B cell (primary cell): Measurements from ENCODE around the gene LAMC3. TPM values are rescaled to one million over a fixed set of nuclear protein-coding genes. Genes with fewer than 3 reads are reported as not detected.

Experiments used
- ATAC-seq: fragments of 200-7000 bp; cut with Tn5 transposase; one replicate; pipeline ENCODE4 v1.10.0; 2021; ENCODE audit warnings: low read depth, mild to moderate bottlenecking, moderate number of reproducible peaks, moderate library complexity
- CTCF ChIA-PET: fragments of 350-600 bp; sonication (Branson Sonifier 250); formaldehyde crosslinking; loops from one replicate; lab custom pipeline; 2021; ENCODE audit warnings: antibody characterized with exemption, inconsistent platforms; lab: Charles Lee
- POLR2A ChIA-PET: fragments of 350-600 bp; sonication (Branson Sonifier 250); formaldehyde crosslinking; loops from one replicate; lab custom pipeline; 2021; ENCODE audit warnings: antibody characterized with exemption; lab: Charles Lee
- DNase-seq: peaks from one replicate; pipeline ENCODE4 v3.0.0; 2013
- H2AFZ ChIP-seq: 2 replicates; pipeline ENCODE4 v1.6.1; 2012; ENCODE audit warnings: mild to moderate bottlenecking, low read depth, low read length; ENCODE audit not compliant: insufficient read depth, poor library complexity, severe bottlenecking
- H3K27ac ChIP-seq, 2 donors: 1 replicate in 1 of 2; 2 replicates in 1 of 2; pipeline ENCODE4 v1.5.1; 2012 to 2013; ENCODE audit warnings: low read length in 2 of 2, mild to moderate bottlenecking in 2 of 2, moderate library complexity in 1 of 2
- H3K27me3 ChIP-seq, 4 experiments: fragments of 200-600 bp in 1 of 4; sonication (generic) in 1 of 4; replicated peaks in 1 of 4; 1 replicate in 2 of 4; 2 replicates in 2 of 4; pipeline versions ENCODE4 v1.6.1 to v1.7.0; 2013 to 2016; ENCODE audit warnings: low read length in 3 of 4, mild to moderate bottlenecking in 2 of 4, mixed read lengths in 1 of 4, moderate library complexity in 1 of 4; ENCODE audit not compliant: insufficient read depth in 4 of 4, control insufficient read depth in 3 of 4; ENCODE audit errors: control extremely low read depth in 1 of 4
- H3K36me3 ChIP-seq, 2 experiments: replicated peaks in 1 of 2; 1 replicate in 1 of 2; 2 replicates in 1 of 2; pipeline versions ENCODE4 v1.6.1 to v1.7.1; 2013; ENCODE audit warnings: low read length in 1 of 2; ENCODE audit not compliant: insufficient read depth in 2 of 2, control insufficient read depth in 1 of 2; ENCODE audit errors: control extremely low read depth in 1 of 2, extremely low read depth in 1 of 2
- H3K4me1 ChIP-seq, 2 donors: fragments of 200-600 bp in 1 of 2; sonication (generic) in 1 of 2; 1 replicate in 1 of 2; 2 replicates in 1 of 2; pipeline versions ENCODE4 v1.5.1 to v1.6.1; 2013 to 2017; ENCODE audit warnings: low read length in 2 of 2; ENCODE audit not compliant: control insufficient read depth in 2 of 2, insufficient read depth in 2 of 2
- H3K4me2 ChIP-seq: replicated peaks from 2 replicates; pipeline ENCODE3; 2012; ENCODE audit warnings: mild to moderate bottlenecking, low read depth, low read length; ENCODE audit not compliant: poor library complexity, severe bottlenecking
- H3K4me3 ChIP-seq, 5 experiments: fragments of 200-600 bp in 1 of 5; sonication (generic) in 1 of 5; 1 replicate in 3 of 5; 2 replicates in 2 of 5; pipeline versions ENCODE4 v1.5.1 to v1.7.0; 2011 to 2016; ENCODE audit warnings: low read length in 4 of 5, mild to moderate bottlenecking in 4 of 5, low read depth in 2 of 5, control low read depth in 1 of 5, moderate library complexity in 1 of 5; ENCODE audit not compliant: insufficient read depth in 1 of 5; ENCODE audit errors: control extremely low read depth in 1 of 5, extremely low read depth in 1 of 5
- H3K79me2 ChIP-seq: fragments of 200-600 bp; sonication (generic); one replicate; pipeline ENCODE4 v1.6.0; 2016; ENCODE audit warnings: low read length; ENCODE audit not compliant: control insufficient read depth, insufficient read depth
- H3K9ac ChIP-seq: fragments of 200-600 bp; sonication (generic); 2 replicates; pipeline ENCODE4 v1.6.1; 2017; ENCODE audit warnings: mild to moderate bottlenecking, low read length, moderate library complexity
- H3K9me3 ChIP-seq, 3 donors: one replicate each; pipeline versions ENCODE4 v1.6.1 to v1.7.1; 2013; ENCODE audit warnings: low read length in 2 of 3; ENCODE audit not compliant: control insufficient read depth in 2 of 3, insufficient read depth in 1 of 3; ENCODE audit errors: control extremely low read depth in 1 of 3
- H4K20me1 ChIP-seq: 2 replicates; pipeline ENCODE4 v1.6.0; 2012; ENCODE audit warnings: mild to moderate bottlenecking, low read length; ENCODE audit not compliant: insufficient read depth, control insufficient read depth, poor library complexity, severe bottlenecking
- H3K27ac Mint-ChIP-seq: one replicate; pipeline ENCODE4 v1.8.0; 2021; ENCODE audit warnings: mixed read lengths
- H3K27me3 Mint-ChIP-seq: one replicate; pipeline ENCODE4 v1.8.0; 2021; ENCODE audit warnings: mixed read lengths
- H3K4me1 Mint-ChIP-seq: one replicate; pipeline ENCODE4 v1.8.0; 2021; ENCODE audit warnings: mixed read lengths
- H3K4me3 Mint-ChIP-seq: one replicate; pipeline ENCODE4 v1.8.0; 2021; ENCODE audit warnings: mixed read lengths
- H3K9me3 Mint-ChIP-seq: one replicate; pipeline ENCODE4 v1.8.0; 2022; ENCODE audit warnings: mixed read lengths; ENCODE audit not compliant: insufficient read depth
- EZH2 ChIP-seq: IDR thresholded peaks from 2 replicates; pipeline ENCODE4 v1.6.1; 2012; ENCODE audit warnings: borderline replicate concordance, low read depth, mild to moderate bottlenecking, moderate library complexity, low read length; ENCODE audit not compliant: insufficient read depth, poor library complexity, severe bottlenecking
- WGBS: methylation state at CpG from one replicate; pipeline ENCODE4 v1.1.5; 2013; ENCODE audit warnings: missing lambda C conversion rate; ENCODE audit not compliant: insufficient coverage; 5-methylcytosine and 5-hydroxymethylcytosine counted together
- intact Hi-C: fragments of 100-400 bp; cut with micrococcal nuclease; formaldehyde crosslinking; loops from one replicate; pipeline ENCODE4 v1.10.0; 2022
- polyA plus RNA-seq: library from polyadenylated mRNA; depleted of rRNA; stranded (reverse); fragments of >200 nt; gene quantifications from 2 replicates; pipeline ENCODE4 v1.2.3, GENCODE V29; 2012
- total RNA-seq, 2 donors: library from RNA; stranded (reverse); fragments of 120-200 nt in 1 of 2; gene quantifications; 1 replicate in 1 of 2; 2 replicates in 1 of 2; pipeline versions ENCODE4 v1.2.3 to v1.2.4, GENCODE V29; 2013 to 2022
- TF ChIP-seq, protein P1 (sequence below): fragments of 200-600 bp; IDR thresholded peaks from one replicate; pipeline ENCODE4 v1.8.0; 2022; ENCODE audit warnings: antibody characterized with exemption, mild to moderate bottlenecking

The LAMC3 gene
- total and polyA plus RNA-seq, 2 donors (not counting 1 experiment from before 2014, with no cell fraction given), result 0.25 to 0.45 TPM

DNA sequence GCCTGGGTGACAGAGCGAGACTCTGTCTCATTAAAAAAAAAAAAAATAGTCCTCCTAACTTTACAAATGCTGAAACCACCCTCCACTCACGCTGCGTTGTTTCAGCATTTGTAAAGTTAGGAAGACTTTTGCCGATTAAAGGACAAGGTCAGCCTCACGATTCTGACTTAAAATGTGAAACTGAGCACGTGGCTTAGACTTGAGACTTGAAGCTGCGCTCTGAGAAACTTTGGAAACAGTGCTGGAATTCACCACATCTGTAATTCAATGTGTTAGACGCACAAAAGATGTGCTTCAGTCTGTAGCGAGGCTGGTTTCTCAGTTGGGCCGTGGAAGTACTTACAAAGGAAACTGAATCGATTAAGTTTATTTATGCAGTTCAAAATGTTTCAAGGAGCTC, 25.0 kb upstream of the LAMC3 start:
- Mint-ChIP-seq H3K27ac (no peak overlapping the region), H3K9me3 (no peaks in the 10 kb centered on the region), H3K27me3 (peaks cover 8% of the 10 kb centered on the region), H3K4me1 (no peaks in the 10 kb centered on the region), H3K4me3 (no peak overlapping the region)
- Histone ChIP-seq H3K4me3 (no peak overlapping the region), H3K9ac (no peak overlapping the region), H3K4me1 (no peaks in the 10 kb centered on the region), H4K20me1 (no peaks in the 10 kb centered on the region), H3K4me2 (no peak overlapping the region), H3K36me3 (no peaks in the 10 kb centered on the region), H2AFZ (no peak overlapping the region), H3K27me3 (no peaks in the 10 kb centered on the region), H3K9me3 (no peaks in the 10 kb centered on the region), H3K27ac (no peak overlapping the region), H3K79me2 (no peaks in the 10 kb centered on the region)
- intact Hi-C loops, result no loop called here
- WGBS, result 99% methylated on average over 10 of the region's 11 CpGs
- CTCF ChIA-PET, result interaction anchor here (1.4 to 2.2 kb wide), 2 partner anchors 63 to 877 kb away, joined by 3 to 5 read pairs; no protein-coding TSS in a partner anchor
- TF ChIP-seq, protein P1, sequence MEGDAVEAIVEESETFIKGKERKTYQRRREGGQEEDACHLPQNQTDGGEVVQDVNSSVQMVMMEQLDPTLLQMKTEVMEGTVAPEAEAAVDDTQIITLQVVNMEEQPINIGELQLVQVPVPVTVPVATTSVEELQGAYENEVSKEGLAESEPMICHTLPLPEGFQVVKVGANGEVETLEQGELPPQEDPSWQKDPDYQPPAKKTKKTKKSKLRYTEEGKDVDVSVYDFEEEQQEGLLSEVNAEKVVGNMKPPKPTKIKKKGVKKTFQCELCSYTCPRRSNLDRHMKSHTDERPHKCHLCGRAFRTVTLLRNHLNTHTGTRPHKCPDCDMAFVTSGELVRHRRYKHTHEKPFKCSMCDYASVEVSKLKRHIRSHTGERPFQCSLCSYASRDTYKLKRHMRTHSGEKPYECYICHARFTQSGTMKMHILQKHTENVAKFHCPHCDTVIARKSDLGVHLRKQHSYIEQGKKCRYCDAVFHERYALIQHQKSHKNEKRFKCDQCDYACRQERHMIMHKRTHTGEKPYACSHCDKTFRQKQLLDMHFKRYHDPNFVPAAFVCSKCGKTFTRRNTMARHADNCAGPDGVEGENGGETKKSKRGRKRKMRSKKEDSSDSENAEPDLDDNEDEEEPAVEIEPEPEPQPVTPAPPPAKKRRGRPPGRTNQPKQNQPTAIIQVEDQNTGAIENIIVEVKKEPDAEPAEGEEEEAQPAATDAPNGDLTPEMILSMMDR, result no peak
- no peak for TF ChIP-seq EZH2
- ATAC-seq (no peak), DNase-seq (no peak)
- POLR2A ChIA-PET, result no interaction called here

DNA sequence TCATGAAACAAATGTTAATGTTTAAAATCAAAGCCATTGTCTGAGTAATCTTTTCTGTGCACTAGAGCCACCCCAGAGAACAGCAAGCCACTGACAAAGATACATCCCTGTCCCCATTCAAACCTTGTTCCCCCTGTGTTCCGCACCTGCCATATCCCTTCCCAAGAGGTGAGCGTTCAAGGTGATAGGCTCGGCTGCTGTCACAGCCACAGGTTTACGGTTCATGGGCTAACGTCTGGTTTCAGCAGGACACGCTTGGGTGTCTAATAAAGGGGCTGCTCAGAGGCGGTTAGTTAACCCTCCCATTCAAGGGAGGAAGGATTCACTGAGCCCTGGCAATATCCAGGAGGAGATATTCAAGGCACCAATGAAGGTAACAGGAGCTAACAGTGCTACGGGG, 24.5 kb upstream of the LAMC3 start:
- H3K27ac Mint-ChIP-seq, result no peak overlapping the region
- no peak overlapping the region for H3K4me3 ChIP-seq
- H3K4me3 Mint-ChIP-seq, result no peak overlapping the region
- H3K36me3 ChIP-seq, result no peaks in the 10 kb centered on the region
- no peaks in the 10 kb centered on the region for H3K79me2 ChIP-seq
- no peaks in the 10 kb centered on the region for H3K4me1 Mint-ChIP-seq
- H3K4me2 ChIP-seq, result no peak overlapping the region
- H3K27ac ChIP-seq, result no peak overlapping the region
- no peaks in the 10 kb centered on the region for H4K20me1 ChIP-seq
- ATAC-seq (no peak), DNase-seq (no peak)
- H3K9me3 ChIP-seq, result no peaks in the 10 kb centered on the region
- intact Hi-C loops, result no loop called here
- H3K9me3 Mint-ChIP-seq, result no peaks in the 10 kb centered on the region
- no peak for TF ChIP-seq EZH2
- TF ChIP-seq, protein P1, result no peak
- no peaks in the 10 kb centered on the region for H3K27me3 ChIP-seq
- POLR2A ChIA-PET, result no interaction called here
- CTCF ChIA-PET, result interaction anchor here (1.4 to 2.2 kb wide), 2 partner anchors 62 to 878 kb away, joined by 3 to 5 read pairs; no protein-coding TSS in a partner anchor
- H3K4me1 ChIP-seq, result no peaks in the 10 kb centered on the region
- no peak overlapping the region for H3K9ac ChIP-seq
- peaks cover 6% of the 10 kb centered on the region for H3K27me3 Mint-ChIP-seq
- H2AFZ ChIP-seq, result no peak overlapping the region
- WGBS, result 81% methylated on average over 6 of the region's 8 CpGs
